ENCODE data around the gene C16orf78.

GRCh38 chr16:49396206-49396720 is 22.7 kb downstream of the C16orf78 start:
- no peak for TF ChIP-seq CTCF (IDR thresholded peaks at IDR 0.05)
- TF ChIP-seq EP300 (IDR thresholded peaks at IDR 0.05), result no peak
